GM13977 (cell line): ENCODE data around the gene AKR1E2.

Experiments
- DNase-seq: peaks from one replicate; pipeline ENCODE4 v3.0.0; 2012; ENCODE audit warnings: low spot score
- in situ Hi-C: fragments of 300-500 bp; cut with MboI; formaldehyde crosslinking; loops from one replicate; pipeline ENCODE4 v1.12.0; 2022; ENCODE audit warnings: low sequenced_read_pairs, low pct_unique_long_range_greater_than_20kb, mixed read lengths, inconsistent platforms; ENCODE audit not compliant: unreplicated experiment
- TF ChIP-seq, protein P1 (sequence below): IDR thresholded peaks from 2 replicates; pipeline ENCODE4 v1.5.1; 2012; ENCODE audit warnings: mild to moderate bottlenecking, control low read depth; ENCODE audit not compliant: insufficient read depth; ENCODE audit errors: extremely low read depth, missing control alignments

AKR1E2 gene

DNA sequence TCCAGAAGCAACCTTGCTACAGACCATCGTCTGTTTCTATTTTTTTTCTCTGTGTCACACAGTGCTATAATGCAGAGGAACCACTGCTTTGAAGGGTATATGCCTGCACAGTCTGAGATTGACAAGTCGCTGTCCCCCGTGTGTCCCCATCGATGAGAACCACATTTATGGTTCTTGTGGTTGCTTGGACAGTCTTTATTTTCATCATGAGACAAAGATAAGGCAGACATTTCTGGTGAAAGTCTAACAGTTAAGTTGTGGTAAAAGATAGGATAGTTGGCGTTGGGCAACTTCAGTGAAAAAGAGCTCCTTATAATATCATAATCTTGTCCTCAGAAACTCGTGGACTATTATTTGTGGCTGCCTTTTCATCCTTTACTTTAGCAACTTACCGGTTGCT, 6.3 kb upstream of the AKR1E2 start:
- in situ Hi-C loops = no loop called here
- DNase-seq = no peak
- TF ChIP-seq, protein P1, sequence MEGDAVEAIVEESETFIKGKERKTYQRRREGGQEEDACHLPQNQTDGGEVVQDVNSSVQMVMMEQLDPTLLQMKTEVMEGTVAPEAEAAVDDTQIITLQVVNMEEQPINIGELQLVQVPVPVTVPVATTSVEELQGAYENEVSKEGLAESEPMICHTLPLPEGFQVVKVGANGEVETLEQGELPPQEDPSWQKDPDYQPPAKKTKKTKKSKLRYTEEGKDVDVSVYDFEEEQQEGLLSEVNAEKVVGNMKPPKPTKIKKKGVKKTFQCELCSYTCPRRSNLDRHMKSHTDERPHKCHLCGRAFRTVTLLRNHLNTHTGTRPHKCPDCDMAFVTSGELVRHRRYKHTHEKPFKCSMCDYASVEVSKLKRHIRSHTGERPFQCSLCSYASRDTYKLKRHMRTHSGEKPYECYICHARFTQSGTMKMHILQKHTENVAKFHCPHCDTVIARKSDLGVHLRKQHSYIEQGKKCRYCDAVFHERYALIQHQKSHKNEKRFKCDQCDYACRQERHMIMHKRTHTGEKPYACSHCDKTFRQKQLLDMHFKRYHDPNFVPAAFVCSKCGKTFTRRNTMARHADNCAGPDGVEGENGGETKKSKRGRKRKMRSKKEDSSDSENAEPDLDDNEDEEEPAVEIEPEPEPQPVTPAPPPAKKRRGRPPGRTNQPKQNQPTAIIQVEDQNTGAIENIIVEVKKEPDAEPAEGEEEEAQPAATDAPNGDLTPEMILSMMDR = no peak

DNA sequence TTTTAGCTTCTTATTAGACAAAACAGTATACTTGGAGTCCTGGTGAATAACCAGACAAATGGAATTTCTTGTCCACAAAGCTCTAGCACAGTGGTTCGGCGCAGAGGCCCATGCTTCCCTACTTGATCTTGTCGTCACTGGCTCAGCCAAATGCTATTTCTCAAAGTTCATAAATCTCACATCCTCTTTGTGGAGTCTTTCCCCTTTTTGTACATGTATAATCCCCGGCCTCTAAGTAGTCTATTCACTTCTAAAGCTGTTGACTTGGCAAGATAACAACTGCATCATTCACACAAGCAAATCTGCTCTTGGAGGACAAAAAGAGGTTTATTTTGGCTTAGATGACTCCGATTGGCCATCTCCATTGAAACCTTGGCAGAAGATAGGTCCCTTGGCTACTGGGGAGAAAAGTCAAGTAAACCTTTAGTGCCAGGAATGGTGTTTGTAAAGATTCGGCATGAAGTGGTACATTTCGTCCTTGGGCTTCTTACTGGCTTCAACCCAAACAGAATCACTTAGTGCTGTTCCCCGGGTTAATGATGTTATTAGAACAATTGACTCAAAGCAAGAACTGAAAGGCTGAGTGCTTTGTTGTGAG, 5.1 kb upstream of the AKR1E2 start:
- in situ Hi-C loops = no loop called here
- DNase-seq = no peak
- TF ChIP-seq, protein P1 = no peak

DNA sequence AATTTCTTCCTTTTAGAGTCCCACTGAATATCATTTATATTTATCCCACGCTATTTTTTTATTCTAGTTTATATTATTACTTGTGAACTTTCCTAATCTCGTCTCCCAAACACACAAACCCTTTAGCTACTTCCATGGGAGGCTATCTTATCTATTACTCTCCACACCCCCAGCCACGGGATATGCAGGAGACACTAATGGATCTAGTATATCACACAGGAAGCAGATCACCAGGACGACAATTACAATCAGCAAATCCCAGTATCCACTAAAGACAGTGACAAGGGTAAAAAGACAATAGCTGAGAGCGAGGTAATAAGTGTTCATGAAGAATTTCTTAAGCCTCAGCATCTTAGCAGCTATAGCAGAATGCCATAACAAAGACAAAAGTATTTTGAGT, 3.8 kb upstream of the AKR1E2 start:
- TF ChIP-seq, protein P1 = no peak
- no peak for DNase-seq
- in situ Hi-C loops = no loop called here

DNA sequence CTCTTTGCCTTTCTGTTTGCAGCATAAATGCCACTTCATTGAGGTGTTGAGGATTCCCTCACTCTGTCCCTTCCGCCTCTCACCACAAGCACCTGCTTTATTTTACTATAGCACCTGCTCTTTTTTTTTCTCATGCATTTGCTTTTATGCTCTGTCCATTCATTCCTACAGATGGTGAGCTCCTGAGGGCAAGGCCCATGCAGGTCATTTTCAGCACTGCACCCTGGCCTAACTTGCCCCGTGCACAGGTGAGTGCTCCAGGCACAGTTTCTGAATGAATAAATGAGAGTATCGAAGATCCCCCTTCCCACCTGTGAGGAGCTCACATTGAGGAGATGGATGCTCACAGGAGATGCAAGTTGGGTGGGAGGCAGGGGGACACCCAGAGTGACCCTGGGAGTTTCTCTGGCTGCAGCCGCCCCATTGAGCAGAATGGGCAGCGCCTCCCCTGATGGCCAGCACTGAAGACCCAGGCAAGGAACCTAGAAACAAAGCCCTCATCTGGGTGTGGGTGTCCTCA, 1.2 kb upstream of the AKR1E2 start:
- DNase-seq = no peak
- in situ Hi-C loops = loop anchor here (25.0 kb wide), 1 partner anchor 562 kb away; no protein-coding TSS in a partner anchor
- TF ChIP-seq, protein P1 = no peak

DNA sequence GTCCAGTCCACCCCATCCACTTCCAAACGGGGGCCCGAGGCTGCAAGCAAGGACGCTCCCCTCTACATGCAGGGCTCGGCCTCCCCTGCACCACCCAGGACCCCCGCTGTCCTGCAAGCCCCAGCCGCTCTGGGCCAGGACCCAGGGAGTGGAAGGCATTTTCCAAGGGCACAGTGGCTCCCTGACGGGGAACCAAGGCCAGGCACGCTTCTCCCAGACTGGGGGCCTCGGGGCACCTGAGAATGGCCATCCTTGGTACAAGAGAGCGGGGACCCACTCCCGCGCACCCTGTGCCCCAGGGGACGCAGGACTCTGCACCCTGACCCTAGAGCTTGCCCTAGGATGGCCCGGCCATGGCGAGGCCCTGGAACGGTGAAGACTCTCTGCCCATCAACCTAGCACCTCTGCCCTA, 545 bp upstream of the AKR1E2 start:
- in situ Hi-C loops = loop anchor here (25.0 kb wide), 1 partner anchor 562 kb away; no protein-coding TSS in a partner anchor
- DNase-seq = no peak
- TF ChIP-seq, protein P1 = no peak

DNA sequence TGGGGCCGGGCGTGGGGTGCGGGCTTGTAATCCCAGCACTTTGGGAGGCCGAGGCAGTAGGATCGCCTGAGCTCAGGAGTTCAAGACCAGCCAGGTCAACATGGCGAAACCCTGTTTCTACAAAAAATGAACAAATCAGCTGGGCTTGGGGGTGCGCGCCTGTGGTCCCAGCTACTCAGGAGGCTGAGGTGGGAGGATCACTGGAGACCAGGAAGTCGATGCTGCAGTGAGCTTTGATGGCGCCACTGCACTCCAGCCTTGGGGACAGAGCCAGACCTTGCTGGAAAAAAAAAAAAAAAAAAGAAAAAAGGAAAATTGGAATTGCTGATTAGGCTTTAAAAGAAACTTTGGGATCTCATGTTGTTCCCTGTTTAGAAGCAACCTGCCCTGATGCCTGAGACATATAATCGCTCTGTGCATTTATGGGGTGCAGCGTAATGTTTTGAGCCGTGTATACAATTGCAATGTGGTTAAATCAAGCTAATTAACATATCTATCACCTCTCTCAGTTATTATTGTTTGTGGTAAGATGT, 851 bp downstream of the AKR1E2 start:
- in situ Hi-C loops = loop anchor here (25.0 kb wide), 1 partner anchor 560 kb away; no protein-coding TSS in a partner anchor
- TF ChIP-seq, protein P1 = no peak
- DNase-seq = no peak
